Measurements from ENCODE around the gene DPCD. TPM values are rescaled to one million over a fixed set of nuclear protein-coding genes. Genes with fewer than 3 reads are reported as not detected.

Gene DPCD
- total and polyA plus RNA-seq, 12 donors, result 12.9 to 46.8 (median 25.6) TPM

GRCh38 chr10:101563007-101563406, 25.1 kb upstream of the DPCD start:
- peaks cover 0 to 12% (median 8%) of the 10 kb centered on the region in 9 donors for H3K4me1 ChIP-seq
- H3K36me3 ChIP-seq, result no peaks in the 10 kb centered on the region
- peaks cover 0 to 54% (median 38%) of the 10 kb centered on the region in 7 donors for H3K27me3 ChIP-seq
- H3K4me3 ChIP-seq, result no peak overlapping the region
- intact Hi-C loops (cut with DNase I), result loop anchor here in 8 of 10 donors (10.0 kb wide), 4 partner anchors 258 to 288 kb away; no protein-coding TSS in a partner anchor
- DNase-seq (no peak), ATAC-seq (no peak)
- no peak for TF ChIP-seq CTCF (IDR thresholded peaks at IDR 0.05)
- no peaks in the 10 kb centered on the region for H3K9me3 ChIP-seq
- WGBS, 2 donors, result 59 to 62% methylated on average over 3 of the region's 3 CpGs
- H3K27ac ChIP-seq, result no peak overlapping the region

- DNase-seq (no peak), ATAC-seq (no peak)
- peaks cover 0 to 59% (median 40%) of the 10 kb centered on the region in 7 donors for H3K27me3 ChIP-seq
- H3K27ac ChIP-seq, result no peak overlapping the region
- 75 to 79% methylated on average over 11 of the region's 11 CpGs for WGBS, 2 donors
- no peak overlapping the region for H3K4me3 ChIP-seq
- no peak for TF ChIP-seq CTCF (IDR thresholded peaks at IDR 0.05)
- intact Hi-C loops (cut with DNase I), result loop anchor here in 8 of 10 donors (10.0 kb wide), 4 partner anchors 259 to 289 kb away; no protein-coding TSS in a partner anchor
- H3K4me1 ChIP-seq, result peaks cover 0 to 12% (median 8%) of the 10 kb centered on the region in 9 donors
- no peaks in the 10 kb centered on the region for H3K9me3 ChIP-seq
- no peaks in the 10 kb centered on the region for H3K36me3 ChIP-seq
These were observed 24.6 kb upstream of the DPCD start for GRCh38 chr10:101563497-101564040.

- intact Hi-C loops (cut with DNase I), result loop anchor here in 8 of 10 donors (10.0 kb wide), 4 partner anchors 260 to 290 kb away; no protein-coding TSS in a partner anchor
- no peak overlapping the region for H3K27ac ChIP-seq
- ATAC-seq (no peak), DNase-seq (no peak)
- 88 to 91% methylated on average over 15 of the region's 15 CpGs for WGBS, 2 donors
- H3K36me3 ChIP-seq, result no peaks in the 10 kb centered on the region
- H3K4me3 ChIP-seq, result no peak overlapping the region
- H3K4me1 ChIP-seq, result peaks cover 0 to 14% (median 9%) of the 10 kb centered on the region in 9 donors
- H3K9me3 ChIP-seq, result no peaks in the 10 kb centered on the region
- no peak for TF ChIP-seq CTCF (IDR thresholded peaks at IDR 0.05)
- peaks cover 2 to 69% (median 50%) of the 10 kb centered on the region in 7 donors for H3K27me3 ChIP-seq
These were observed 23.6 kb upstream of the DPCD start for GRCh38 chr10:101564490-101564991.

DNA sequence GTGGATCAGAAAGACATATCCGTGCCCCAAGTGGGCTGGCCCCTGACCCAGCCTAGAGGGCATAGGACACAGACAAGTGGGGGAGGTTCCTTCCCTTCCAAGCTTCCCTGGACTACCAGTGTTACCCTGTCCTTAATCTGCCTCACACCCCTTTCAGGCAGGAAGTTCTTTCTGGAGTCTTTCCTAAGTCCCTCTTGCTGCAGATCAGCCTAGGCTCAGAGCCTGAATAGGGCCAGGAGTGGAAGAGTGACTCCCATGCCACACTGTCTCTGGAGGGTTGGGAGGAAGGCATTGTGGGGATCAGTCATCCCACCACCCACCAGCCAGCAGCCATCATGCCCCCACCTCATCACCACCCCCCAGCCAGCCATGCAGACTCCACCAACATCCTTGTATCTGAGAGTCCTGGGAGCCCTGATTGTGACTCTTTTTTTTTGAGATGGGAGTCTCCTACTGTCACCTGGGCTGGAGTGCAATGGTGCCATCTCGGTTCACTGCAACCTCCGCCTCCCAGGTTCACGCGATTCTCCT, 22.7 kb upstream of the DPCD start:
- Histone ChIP-seq H3K27me3 (peaks cover 7 to 75% (median 55%) of the 10 kb centered on the region in 7 donors), H3K4me1 (peaks cover 5 to 22% (median 16%) of the 10 kb centered on the region in 9 donors), H3K36me3 (no peaks in the 10 kb centered on the region), H3K9me3 (no peaks in the 10 kb centered on the region), H3K4me3 (no peak overlapping the region), H3K27ac (no peak overlapping the region)
- 86 to 87% methylated on average over 5 of the region's 5 CpGs for WGBS, 2 donors
- no peak for DNase-seq
- no peak for TF ChIP-seq CTCF (IDR thresholded peaks at IDR 0.05)
- intact Hi-C loops (cut with DNase I), result loop anchor here in 8 of 10 donors (5.0 to 10.0 kb wide), 6 partner anchors 261 to 348 kb away; no protein-coding TSS in a partner anchor
- no peak for ATAC-seq

Data from heart right ventricle (tissue), 16 donors.